GM19372 (cell line): ENCODE data around the gene POLRMT.

ENCODE experiments used
- ATAC-seq: cut with Tn5 transposase; IDR thresholded peaks from one replicate; pipeline ENCODE4 v1.9.1; 2021; ENCODE audit warnings: mild to moderate bottlenecking, low read depth, moderate library complexity; ENCODE audit not compliant: unreplicated experiment

POLRMT gene

DNA sequence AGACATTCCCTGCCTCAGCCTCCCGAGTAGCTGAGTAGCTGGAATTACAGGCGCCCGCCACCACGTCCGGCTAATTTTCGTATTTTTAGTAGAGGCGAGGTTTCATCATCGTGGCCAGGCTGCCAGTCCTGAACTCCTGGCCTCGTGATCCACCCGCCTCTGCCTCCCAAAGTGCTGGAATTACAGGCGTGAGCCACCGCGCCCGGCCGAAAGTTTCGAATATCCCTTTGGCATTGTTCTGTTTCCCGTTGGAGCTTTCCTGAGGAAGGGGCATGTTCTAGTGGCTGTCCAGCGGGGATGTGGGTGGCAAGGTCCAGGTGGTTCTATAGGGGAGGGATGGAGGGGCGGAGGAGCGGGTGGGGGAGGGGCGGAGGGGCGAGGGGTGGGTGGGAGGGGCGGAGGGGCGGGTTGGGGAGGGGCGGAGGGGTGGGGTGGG is 63.1 kb downstream of the POLRMT start:
- no peak for ATAC-seq

DNA sequence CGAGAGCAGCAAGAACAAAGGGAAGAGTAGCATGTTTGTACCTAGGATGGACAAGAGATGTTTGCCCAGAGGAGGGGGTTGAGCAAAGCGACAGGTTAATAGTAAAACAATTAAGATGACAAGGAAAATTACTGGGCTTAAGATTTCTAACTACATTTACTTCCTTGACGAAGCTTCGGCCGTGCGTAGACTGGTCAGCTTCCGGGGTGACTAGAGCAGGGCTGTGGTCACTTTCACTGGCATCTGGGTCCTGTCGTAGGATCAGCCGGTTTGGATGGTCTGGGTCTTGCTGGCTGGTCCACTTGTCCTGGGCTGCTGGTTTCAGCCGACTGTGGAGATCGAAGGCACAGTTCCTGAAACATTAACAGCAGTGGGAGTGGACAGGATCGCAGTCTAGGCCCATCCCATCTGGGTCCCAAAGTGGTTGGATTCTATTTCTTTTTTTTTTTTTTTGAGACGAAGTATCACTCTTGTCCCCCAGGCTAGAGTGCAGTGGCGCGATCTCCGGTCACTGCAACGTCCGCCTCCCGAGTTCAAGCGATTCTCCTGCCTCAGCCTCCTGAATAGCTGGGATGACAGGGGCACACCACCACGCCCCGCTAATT is 65.9 kb downstream of the POLRMT start:
- no peak for ATAC-seq
